Stimulated activated CD8-positive, alpha-beta memory T cell treated with anti-CD3 and anti-CD28 coated beads, Interleukin-4, amount 100 ng/mL, for 1 hour (primary cell): ENCODE data around the gene GAGE12J.
"Not testable (repeated sequence)": the region's sequence is repeated elsewhere in the genome, so short reads cannot be mapped to it uniquely, and the experiment has no call there.

Experiments used
- DNase-seq, 2 donors: peaks; one replicate each; pipeline ENCODE4 v3.0.0-alpha.2; 2020; ENCODE audit warnings: low read depth in 2 of 2, low spot score in 1 of 2

Gene GAGE12J, protein sequence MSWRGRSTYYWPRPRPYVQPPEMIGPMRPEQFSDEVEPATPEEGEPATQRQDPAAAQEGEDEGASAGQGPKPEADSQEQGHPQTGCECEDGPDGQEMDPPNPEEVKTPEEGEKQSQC

DNA sequence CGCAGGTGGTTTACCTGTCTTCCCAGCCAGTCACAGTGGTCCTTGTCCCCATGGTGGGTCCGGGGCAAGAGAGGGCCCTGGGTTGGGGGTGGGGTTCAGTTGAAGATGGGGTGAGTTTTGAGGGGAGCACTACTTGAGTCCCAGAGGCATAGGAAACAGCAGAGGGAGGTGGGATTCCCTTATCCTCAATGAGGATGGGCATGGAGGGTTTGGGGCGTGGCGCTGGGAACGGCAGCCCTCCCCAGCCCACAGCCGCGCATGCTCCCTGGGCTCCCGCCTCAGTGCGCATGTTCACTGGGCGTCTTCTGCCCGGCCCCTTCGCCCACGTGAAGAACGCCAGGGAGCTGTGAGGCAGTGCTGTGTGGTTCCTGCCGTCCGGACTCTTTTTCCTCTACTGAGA is at the start of gene GAGE12J:
Gene GAGE12J, plus strand, starts transcription at position 301 of the 400 bp plus-strand sequence. CDS start 1,157 bp downstream, outside the sequence.
- not testable (repeated sequence) for DNase-seq

DNA sequence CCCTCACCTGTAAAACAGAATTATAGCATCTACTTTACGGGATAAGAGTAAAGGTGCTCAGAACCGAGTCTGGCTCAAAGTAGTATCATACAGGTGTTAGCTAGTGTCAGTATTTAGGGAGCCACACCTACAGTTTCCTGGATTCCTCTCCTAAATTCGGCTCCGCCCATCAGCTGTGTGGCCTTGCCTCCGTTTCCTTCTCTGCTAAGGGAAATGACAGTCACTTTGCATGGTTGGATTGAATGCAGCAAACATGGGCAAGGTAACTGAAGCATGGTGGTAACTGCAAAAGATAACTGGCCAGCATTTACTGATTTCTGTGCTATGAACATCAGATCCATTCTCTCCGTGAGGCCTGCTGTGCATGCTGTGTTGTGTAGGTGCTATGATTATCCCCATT is 49.4 kb upstream of the GAGE12J start:
- no peak for DNase-seq

DNA sequence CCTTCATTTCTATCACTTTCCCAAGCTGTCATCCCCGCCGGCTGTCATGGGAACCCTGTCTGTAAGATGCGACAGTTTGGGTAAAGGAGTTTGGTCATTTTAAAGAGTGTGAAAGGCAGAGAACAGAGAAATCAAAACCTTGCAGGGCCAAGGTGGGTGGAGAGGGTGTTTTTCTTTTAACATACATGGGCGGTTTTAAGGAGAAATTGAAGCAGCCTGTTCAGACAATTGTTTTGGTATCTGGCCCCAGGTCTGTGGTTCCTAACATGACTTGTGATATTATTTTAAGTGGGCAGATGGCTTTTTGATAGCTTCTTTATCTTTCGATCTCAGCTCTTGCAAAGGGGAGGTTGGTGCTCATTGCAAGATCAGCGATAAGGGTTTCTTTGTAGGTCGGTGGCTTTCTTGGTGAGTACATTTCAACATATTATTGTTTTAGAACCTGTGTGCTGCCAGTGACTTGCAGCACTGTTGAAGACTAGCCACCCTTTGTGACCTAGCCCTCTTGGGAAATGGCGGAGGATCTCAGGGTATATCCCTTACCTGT is 48.6 kb upstream of the GAGE12J start:
- no peak for DNase-seq

DNA sequence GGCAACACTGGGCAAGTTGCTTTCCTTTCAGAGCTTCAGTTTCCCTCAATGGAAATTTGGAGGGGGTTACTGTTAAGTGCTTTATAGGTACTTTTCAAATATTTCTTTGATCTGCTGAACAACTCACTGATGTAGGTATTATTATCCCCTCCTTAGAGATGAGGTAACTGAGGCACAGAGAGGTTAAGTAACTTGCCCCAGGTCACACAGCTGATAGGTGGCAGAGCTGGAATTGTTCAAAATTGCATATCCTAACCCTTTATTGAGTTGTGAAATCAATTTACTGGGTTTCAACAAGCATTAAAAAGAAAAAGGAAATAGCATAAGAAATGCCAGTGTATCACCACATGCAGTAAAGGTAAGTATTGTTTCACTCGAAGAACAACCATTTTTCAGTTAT is 45.6 kb upstream of the GAGE12J start:
- no peak for DNase-seq

DNA sequence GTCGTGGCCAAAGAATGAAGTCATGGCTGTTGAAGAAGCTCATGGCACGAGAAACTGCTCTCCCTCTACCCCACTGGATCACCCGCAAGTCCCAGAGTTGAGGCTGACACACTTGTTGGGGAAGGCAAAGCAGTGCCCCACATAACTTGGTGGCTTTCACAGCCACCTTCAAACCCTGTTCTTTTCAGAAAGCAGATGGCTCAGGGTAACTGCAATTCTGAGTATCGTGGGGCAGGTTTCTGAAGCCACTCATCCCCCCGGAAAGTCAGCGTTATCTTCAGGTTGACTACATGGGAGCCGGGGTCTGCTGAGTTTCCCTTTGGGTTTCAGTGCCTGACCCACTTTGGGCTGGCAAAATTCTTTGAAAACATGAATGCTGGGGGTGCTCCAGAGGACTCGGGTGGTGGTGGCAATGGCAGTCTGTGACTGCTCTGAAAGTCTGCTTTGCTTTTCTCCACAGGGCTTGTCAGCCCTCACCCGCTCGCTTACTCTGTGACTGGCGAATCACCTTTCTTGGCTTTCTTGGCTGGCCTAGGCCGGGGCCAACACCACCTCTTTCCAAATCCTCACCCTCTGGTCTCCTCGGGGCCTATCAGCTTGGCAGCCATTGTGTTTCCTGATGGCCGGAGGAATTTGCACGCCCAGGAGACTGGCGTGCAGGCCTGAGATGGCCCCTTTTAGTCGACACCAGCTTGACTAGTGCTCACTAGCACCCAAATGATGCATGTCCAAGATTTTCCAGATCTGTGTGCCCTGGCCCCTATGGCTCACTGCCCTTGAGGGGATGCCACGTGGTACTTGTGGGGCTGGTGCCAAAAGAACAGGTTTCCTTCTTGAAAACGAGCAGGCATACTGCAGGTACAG is 44.9 kb upstream of the GAGE12J start:
- DNase-seq = no peak

DNA sequence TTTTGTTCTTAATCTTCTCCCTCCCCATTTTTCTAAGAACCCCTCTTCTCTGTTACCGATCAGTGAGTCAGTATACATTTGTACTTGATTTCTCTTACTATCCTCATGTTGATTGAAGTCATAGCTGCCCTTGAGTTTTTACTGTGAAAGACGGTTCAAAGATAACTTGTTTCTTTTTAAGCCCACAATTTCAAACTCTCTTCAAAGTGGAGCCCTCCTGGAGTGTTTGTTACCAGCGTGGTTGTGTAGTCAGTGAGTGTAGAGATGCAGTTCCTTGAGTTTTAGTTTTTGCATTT is 44.4 kb upstream of the GAGE12J start:
- no peak for DNase-seq

- no peak for DNase-seq
Observed at GRCh38 chrX:49278081-49278480, 43.8 kb upstream of the GAGE12J start.

DNA sequence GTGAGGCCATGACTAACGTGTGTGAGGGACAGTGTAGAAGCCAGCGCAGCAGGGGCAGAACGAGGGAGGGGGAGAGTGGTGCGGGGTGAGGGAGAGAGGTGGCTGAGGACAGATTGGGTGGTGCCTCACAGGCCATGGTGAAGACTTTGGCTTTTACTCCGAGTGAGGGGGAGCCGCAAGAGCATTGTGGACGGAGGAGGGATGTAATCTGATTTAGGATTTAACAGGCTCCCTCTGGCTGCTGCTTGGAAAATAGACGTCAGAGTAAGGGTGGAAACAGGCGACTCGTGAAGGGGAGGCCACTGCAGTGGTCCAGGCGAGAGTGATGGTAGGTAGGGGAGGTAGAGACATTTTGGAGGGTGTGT is 39.2 kb upstream of the GAGE12J start:
- DNase-seq = no peak

DNA sequence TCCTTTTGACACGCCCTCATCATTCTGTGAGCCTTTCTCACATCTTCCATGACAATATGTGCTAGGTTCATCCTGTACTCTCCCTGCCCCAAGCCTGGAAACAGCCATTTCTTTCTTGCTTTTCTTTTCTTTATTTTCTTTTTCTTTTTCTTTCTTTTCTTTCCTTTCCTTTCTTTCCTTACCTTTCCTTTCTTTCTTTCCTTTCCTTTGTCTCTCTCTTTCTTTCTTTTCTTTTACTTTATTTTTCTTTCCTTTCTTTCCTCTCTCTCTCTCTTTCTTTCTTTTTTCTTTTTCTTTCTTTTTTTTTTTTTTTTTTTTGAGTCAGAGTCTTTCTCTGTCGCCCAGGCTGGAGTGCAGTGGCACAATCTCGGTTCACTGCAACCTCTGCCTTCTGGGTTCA is 37.6 kb upstream of the GAGE12J start:
- DNase-seq = no peak

DNA sequence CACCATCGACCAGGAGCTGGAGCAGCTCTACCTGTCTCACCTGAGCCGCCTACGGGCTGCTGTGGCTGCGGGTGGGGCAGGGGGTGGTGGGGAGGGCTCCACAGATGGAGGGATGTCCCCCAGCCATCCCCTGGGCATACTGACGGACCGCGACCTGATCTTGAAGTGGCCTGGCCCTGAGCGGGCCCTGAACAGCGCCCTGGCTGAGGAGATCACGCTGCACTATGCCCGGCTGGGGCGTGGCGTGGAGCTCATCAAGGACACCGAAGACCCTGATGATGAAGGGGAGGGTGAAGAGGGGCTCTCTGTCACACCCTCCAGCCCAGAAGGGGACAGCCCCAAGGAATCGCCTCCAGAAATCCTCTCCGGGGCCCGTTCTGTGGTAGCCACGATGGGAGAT is 35.7 kb upstream of the GAGE12J start:
- DNase-seq = no peak

DNA sequence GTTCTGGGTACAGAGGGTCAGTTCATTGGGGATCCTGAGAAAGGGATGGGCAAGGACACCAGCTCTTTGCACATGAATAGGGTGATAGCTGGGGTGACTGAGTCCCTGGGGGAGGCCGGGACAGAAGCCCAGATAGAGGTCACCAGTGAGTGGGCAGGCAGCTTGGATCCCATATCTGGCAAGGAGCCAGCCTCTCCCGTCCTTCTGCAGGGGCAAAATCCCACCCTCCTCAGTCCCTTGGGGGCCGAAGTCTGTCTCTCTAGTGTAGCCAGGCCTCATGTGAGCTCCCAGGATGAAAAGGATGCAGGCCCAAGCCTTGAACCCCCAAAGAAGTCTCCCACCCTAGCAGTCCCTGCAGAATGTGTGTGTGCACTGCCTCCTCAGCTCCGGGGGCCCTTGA is 35.3 kb upstream of the GAGE12J start:
- no peak for DNase-seq

DNA sequence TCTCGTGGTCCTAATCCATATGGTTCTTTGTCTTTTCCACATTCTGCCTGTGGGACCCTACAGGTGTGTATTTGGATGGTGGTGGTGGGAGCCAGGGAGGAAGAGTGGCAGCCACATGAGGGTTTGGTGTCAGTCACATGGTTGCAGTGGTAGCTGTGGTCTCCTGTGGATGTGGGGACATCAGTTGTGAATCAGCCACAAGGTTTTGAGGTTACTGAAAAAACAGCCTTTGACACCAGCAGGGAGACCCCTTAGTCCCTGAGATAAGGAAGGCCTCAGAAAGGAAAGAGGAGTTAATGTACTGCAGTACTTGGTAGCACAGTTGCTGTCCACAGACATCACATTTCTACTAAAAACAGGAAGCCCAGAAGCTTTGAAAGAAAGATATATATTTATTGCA is 34.2 kb upstream of the GAGE12J start:
- DNase-seq = no peak

GRCh38 chrX:49290215-49290614 is 31.6 kb upstream of the GAGE12J start:
- DNase-seq = no peak

- DNase-seq = peak; percentile 29 to 41
Observed at GRCh38 chrX:49291615-49292337, 30.1 kb upstream of the GAGE12J start.

DNA sequence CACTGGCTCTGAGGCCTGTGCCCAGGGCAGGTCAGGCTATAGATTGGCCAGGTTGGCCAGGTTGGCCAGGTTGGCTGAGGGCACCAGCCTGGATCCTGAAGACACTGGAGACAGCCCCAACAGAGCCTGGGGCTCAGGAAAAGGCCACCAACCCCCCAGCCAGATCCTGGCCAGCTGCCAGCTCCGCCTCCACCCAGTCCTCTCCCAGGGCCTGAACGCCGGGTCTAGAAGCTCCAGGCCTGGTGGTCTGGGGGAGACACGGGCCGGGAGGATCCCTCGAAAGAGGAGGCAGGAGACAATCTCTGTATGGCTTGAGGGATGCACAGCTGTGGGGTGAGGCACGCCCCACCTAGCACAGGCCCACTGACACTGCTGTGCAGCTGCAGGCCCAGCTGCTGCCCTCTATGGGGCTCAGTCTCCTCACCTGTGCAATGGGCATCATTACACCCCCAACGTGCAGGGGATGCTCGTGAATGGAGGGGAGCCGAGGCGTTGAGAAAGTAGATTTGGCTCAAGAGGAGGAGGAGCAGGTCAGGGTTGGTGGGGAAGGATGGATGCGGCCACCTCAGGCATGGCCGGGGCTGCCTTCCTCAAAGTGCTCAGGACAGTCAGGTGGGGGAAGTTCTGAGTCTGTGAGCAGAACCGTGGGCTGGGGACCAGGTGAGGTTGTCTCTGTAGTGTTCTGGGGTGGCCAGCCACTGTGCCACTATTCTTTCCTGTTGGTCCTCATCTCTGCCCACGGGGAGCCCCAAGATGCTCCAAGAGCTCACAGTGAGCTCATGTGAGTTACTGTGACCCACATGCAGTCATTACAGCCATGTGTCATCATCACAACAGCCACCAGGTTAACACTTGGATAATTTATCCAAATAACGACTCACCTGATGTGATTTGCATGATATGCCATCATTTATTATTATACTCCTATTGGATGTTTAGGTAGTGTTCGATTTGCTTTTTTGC is 29.2 kb upstream of the GAGE12J start:
- no peak for DNase-seq

GRCh38 chrX:49299293-49299692 is 22.5 kb upstream of the GAGE12J start:
- DNase-seq = not testable (repeated sequence)

- no peak for DNase-seq
Observed at GRCh38 chrX:49300703-49301102, 21.1 kb upstream of the GAGE12J start.

GRCh38 chrX:49303346-49303745 is 18.5 kb upstream of the GAGE12J start, which contains the start of gene GAGE10:
Gene GAGE10, plus strand, starts transcription at chrX:49303646. Its CDS starts 1,214 bp downstream, at chrX:49304860.
- no peak for DNase-seq

DNA sequence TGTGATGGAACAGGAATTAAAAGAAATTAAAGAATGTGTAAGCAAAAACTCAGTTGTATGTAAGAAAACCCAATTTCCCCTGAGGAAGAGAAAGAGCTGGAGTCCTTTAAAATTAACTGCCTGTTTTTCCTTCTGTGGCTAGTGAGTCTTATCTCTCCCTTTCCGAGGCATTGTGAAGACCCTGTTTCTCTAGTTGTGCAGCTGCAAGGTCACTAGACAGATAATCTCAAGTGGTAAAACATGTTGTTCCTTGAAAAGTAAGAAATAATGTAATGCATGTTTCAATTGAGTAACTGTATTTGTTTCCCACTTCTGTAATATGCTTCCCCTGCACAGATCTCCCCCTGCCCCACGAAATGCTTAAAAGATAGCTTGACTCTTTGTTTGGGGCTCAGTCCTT is 14.1 kb upstream of the GAGE12J start:
- not testable (repeated sequence) for DNase-seq

- DNase-seq = no peak
Observed at GRCh38 chrX:49308604-49309269, 13.1 kb upstream of the GAGE12J start.
